Mucosa of descending colon (tissue), 3 donors: Measurements from ENCODE around the gene CACNA1E. TPM values are rescaled to one million over a fixed set of nuclear protein-coding genes. Genes with fewer than 3 reads are reported as not detected.
A peak's percentile ranks its signal among the peaks of the same experiment; 100 is the strongest.

Experiments
- ATAC-seq: fragments of 200-7000 bp; cut with Tn5 transposase; one replicate; pipeline ENCODE4 v1.9.1; 2020; ENCODE audit warnings: mild to moderate bottlenecking, moderate library complexity
- DNase-seq, 3 donors: peaks; one replicate each; pipeline ENCODE4 v3.0.0-alpha.2; 2020
- H3K36me3 ChIP-seq: fragments of 200-600 bp; one replicate; pipeline ENCODE4 v1.8.0; 2021; ENCODE audit warnings: low read depth, mild to moderate bottlenecking
- H3K4me1 ChIP-seq: fragments of 200-600 bp; one replicate; pipeline ENCODE4 v1.8.0; 2021; ENCODE audit warnings: low read depth, mild to moderate bottlenecking
- H3K4me3 ChIP-seq: fragments of 200-600 bp; one replicate; pipeline ENCODE4 v1.8.0; 2021; ENCODE audit warnings: mild to moderate bottlenecking
- H3K9me3 ChIP-seq: fragments of 200-600 bp; one replicate; pipeline ENCODE4 v1.8.0; 2021; ENCODE audit warnings: mild to moderate bottlenecking
- CTCF ChIP-seq: fragments of 200-600 bp; IDR thresholded peaks from one replicate; pipeline ENCODE4 v1.8.0; 2022; ENCODE audit warnings: antibody characterized with exemption, mild to moderate bottlenecking
- intact Hi-C, 2 donors: fragments of 100-400 bp; cut with DNase I in 1 of 2; cut with micrococcal nuclease in 1 of 2; formaldehyde crosslinking; loops; one replicate each; pipeline versions ENCODE4 v1.11.0 to v1.11.1; 2022; cut with DNase I, micrococcal nuclease
- total RNA-seq, 3 donors: library from RNA; stranded (reverse); fragmentation: NEBNext Ultra II Directional in 2 of 3; extraction: Animal tissue kit (Norgen Biotek cat#: 25700) in 2 of 3; gene quantifications; one replicate each; pipeline versions ENCODE4 v1.2.1 to v1.2.4, GENCODE V29; 2021 to 2023
- donor health status: DM: no; HTN: no; CAD: no; lungs with moderate emphysema.
- donor health status: DM: no; HTN: no; CAD: no.
- donor health status: DM: no; HTN: yes; CAD: no.

CACNA1E gene
- total RNA-seq, 3 donors from 2014 or later: 0.09 to 1.4 (median 0.22) TPM

GRCh38 chr1:181475580-181475979 lies 7.7 kb upstream of the CACNA1E start:
- intact Hi-C loops: loop anchor here (5.0 kb wide), 2 partner anchors 202 to 462 kb away; no protein-coding TSS in a partner anchor
- no peak for TF ChIP-seq CTCF
- Histone ChIP-seq H3K4me3 (no peak overlapping the region), H3K36me3 (no peaks in the 10 kb centered on the region), H3K4me1 (no peaks in the 10 kb centered on the region), H3K9me3 (no peaks in the 10 kb centered on the region)
- ATAC-seq: no peak
- no peak for DNase-seq

- no peak for DNase-seq
- TF ChIP-seq CTCF: no peak
- Histone ChIP-seq H3K4me1 (no peaks in the 10 kb centered on the region), H3K36me3 (no peaks in the 10 kb centered on the region), H3K9me3 (no peaks in the 10 kb centered on the region), H3K4me3 (no peak overlapping the region)
- ATAC-seq: no peak
- intact Hi-C loops: loop anchor here (5.0 kb wide), 2 partner anchors 201 to 461 kb away; no protein-coding TSS in a partner anchor
These were observed 6.7 kb upstream of the CACNA1E start for GRCh38 chr1:181476581-181476980.

GRCh38 chr1:181478306-181478705 lies 5.0 kb upstream of the CACNA1E start:
- H3K4me3 ChIP-seq: no peak overlapping the region
- ATAC-seq (no peak), DNase-seq (no peak)
- TF ChIP-seq CTCF: no peak
- intact Hi-C loops: loop anchor here (2.0 to 5.0 kb wide), 3 partner anchors 198 to 459 kb away; no protein-coding TSS in a partner anchor
- peaks cover 5% of the 10 kb centered on the region for H3K4me1 ChIP-seq
- no peaks in the 10 kb centered on the region for H3K9me3 ChIP-seq
- H3K36me3 ChIP-seq: no peaks in the 10 kb centered on the region

- Histone ChIP-seq H3K4me3 (no peak overlapping the region), H3K36me3 (no peaks in the 10 kb centered on the region), H3K9me3 (no peaks in the 10 kb centered on the region), H3K4me1 (peaks cover 5% of the 10 kb centered on the region)
- ATAC-seq (peak; percentile 76), DNase-seq (peak in 2 of 3 donors; percentile 43 to 71)
- intact Hi-C loops: loop anchor here (2.0 to 5.0 kb wide), 3 partner anchors 198 to 458 kb away; no protein-coding TSS in a partner anchor
- TF ChIP-seq CTCF: peak; percentile 55
These were observed 4.1 kb upstream of the CACNA1E start for GRCh38 chr1:181479137-181479745.

- intact Hi-C loops: no loop called here
- Histone ChIP-seq H3K9me3 (no peaks in the 10 kb centered on the region), H3K36me3 (no peaks in the 10 kb centered on the region), H3K4me3 (no peak overlapping the region), H3K4me1 (peaks cover 5% of the 10 kb centered on the region)
- no peak for TF ChIP-seq CTCF
- ATAC-seq (no peak), DNase-seq (no peak)
These were observed 1.3 kb upstream of the CACNA1E start for GRCh38 chr1:181482001-181482430.
